ENCODE data around the gene C16orf46.

Gene C16orf46

DNA sequence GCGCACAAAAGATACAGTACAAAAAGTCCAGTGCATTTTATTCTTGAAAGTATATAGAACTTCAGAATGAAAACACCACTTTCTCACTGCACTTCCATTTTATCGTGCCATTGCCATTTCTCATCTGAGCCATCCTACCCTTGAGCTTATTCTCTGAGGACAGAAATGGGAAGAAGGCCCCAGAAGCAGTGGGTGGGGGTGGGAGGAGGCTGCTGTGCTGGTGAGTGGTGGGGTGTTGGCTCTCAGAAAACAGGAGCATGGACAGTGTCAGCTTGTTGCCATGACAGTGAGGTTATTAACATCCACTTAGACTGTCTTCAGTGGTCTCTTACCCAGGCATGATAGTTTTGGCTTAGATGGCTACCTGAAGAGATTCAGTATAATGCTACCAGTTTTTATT is 36.9 kb downstream of the C16orf46 start:
- Histone ChIP-seq H3K4me1 (ENCODE audit: insufficient read depth, low read length, poor library complexity, severe bottlenecking) (peaks cover 39% of the 10 kb centered on the region), H3F3A (ENCODE audit: low read depth) (no peaks in the 10 kb centered on the region), H3K4me3 (ENCODE audit: low read length, poor library complexity, severe bottlenecking) (no peak overlapping the region), H3K9me2 (replicated peaks; ENCODE audit: low read depth, low read length) (no peaks in the 10 kb centered on the region), H4K20me1 (ENCODE audit: insufficient read depth, low read length, poor library complexity, severe bottlenecking) (peaks cover 16% of the 10 kb centered on the region), H3K79me2 (ENCODE audit: insufficient read depth, low read length) (peaks cover 37% of the 10 kb centered on the region), H3K27me3 (ENCODE audit: insufficient read depth, low read length, poor library complexity, severe bottlenecking) (no peaks in the 10 kb centered on the region), H2AFZ (ENCODE audit: low read length) (no peak overlapping the region), H3K4me2 (ENCODE audit: low read depth, low read length, poor library complexity, severe bottlenecking) (peak overlapping the region; percentile 88), H3K9ac (ENCODE audit: low read depth, low read length, poor library complexity, severe bottlenecking) (no peak overlapping the region), H3K9me3 (ENCODE audit: insufficient read depth, low read depth, low read length) (no peaks in the 10 kb centered on the region), H3K36me3 (ENCODE audit: insufficient read depth, low read length) (peaks cover 37% of the 10 kb centered on the region; the same call in 1 of the 2 replicates)
- TF ChIP-seq, protein P1, sequence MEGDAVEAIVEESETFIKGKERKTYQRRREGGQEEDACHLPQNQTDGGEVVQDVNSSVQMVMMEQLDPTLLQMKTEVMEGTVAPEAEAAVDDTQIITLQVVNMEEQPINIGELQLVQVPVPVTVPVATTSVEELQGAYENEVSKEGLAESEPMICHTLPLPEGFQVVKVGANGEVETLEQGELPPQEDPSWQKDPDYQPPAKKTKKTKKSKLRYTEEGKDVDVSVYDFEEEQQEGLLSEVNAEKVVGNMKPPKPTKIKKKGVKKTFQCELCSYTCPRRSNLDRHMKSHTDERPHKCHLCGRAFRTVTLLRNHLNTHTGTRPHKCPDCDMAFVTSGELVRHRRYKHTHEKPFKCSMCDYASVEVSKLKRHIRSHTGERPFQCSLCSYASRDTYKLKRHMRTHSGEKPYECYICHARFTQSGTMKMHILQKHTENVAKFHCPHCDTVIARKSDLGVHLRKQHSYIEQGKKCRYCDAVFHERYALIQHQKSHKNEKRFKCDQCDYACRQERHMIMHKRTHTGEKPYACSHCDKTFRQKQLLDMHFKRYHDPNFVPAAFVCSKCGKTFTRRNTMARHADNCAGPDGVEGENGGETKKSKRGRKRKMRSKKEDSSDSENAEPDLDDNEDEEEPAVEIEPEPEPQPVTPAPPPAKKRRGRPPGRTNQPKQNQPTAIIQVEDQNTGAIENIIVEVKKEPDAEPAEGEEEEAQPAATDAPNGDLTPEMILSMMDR (conservative IDR thresholded peaks at IDR 0.05; ENCODE audit: low read length) = no peak
- no peak for TF ChIP-seq EZH2phosphoT487 (IDR thresholded peaks at IDR 0.05; ENCODE audit: borderline replicate concordance)

DNA sequence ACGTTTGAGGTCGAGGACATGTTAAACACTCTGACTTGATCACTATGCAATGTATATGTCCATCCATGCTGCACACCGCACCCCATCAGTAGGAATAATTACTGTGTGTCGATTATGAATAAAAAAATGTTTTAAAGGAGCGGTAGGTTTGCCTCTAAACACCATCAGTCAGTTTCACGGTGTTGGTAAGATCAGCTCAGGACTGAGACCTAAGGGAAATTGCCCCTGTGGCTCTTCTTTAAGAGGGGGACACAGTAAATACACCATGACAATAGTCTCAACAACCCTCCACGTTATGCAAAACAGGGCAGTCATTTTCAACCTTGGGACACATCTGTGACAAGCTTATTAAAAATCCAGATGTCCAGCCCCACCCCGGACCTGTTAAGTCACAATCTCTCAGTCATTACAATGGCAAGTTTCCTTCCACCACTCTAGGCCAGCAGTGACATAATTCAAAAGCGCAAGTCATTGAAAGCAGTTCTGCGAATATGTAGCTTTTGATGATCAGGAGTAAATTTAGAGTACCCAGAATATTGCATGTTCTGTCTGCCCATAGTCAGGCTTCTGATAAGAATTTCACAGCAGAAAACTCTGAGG is 40.2 kb downstream of the C16orf46 start:
- peak overlapping the region; percentile 91 for H3K4me3 ChIP-seq (ENCODE audit: low read length, poor library complexity, severe bottlenecking)
- no peaks in the 10 kb centered on the region for H3K9me2 ChIP-seq (replicated peaks; ENCODE audit: low read depth, low read length)
- peaks cover 39% of the 10 kb centered on the region for H3K4me1 ChIP-seq (ENCODE audit: insufficient read depth, low read length, poor library complexity, severe bottlenecking)
- H4K20me1 ChIP-seq (ENCODE audit: insufficient read depth, low read length, poor library complexity, severe bottlenecking) = peaks cover 16% of the 10 kb centered on the region
- H3K4me2 ChIP-seq (ENCODE audit: low read depth, low read length, poor library complexity, severe bottlenecking) = peak overlapping the region; percentile 88
- peak overlapping the region; percentile 74 for H2AFZ ChIP-seq (ENCODE audit: low read length)
- peaks cover 9% of the 10 kb centered on the region; the same call in 1 of the 2 replicates for H3K36me3 ChIP-seq (ENCODE audit: insufficient read depth, low read length)
- no peaks in the 10 kb centered on the region for H3F3A ChIP-seq (ENCODE audit: low read depth)
- H3K9me3 ChIP-seq (ENCODE audit: insufficient read depth, low read depth, low read length) = no peaks in the 10 kb centered on the region
- TF ChIP-seq EZH2phosphoT487 (IDR thresholded peaks at IDR 0.05; ENCODE audit: borderline replicate concordance) = no peak
- TF ChIP-seq, protein P1 (conservative IDR thresholded peaks at IDR 0.05; ENCODE audit: low read length) = no peak
- H3K79me2 ChIP-seq (ENCODE audit: insufficient read depth, low read length) = peaks cover 37% of the 10 kb centered on the region
- no peaks in the 10 kb centered on the region for H3K27me3 ChIP-seq (ENCODE audit: insufficient read depth, low read length, poor library complexity, severe bottlenecking)
- H3K9ac ChIP-seq (ENCODE audit: low read depth, low read length, poor library complexity, severe bottlenecking) = peak overlapping the region; percentile 78

DNA sequence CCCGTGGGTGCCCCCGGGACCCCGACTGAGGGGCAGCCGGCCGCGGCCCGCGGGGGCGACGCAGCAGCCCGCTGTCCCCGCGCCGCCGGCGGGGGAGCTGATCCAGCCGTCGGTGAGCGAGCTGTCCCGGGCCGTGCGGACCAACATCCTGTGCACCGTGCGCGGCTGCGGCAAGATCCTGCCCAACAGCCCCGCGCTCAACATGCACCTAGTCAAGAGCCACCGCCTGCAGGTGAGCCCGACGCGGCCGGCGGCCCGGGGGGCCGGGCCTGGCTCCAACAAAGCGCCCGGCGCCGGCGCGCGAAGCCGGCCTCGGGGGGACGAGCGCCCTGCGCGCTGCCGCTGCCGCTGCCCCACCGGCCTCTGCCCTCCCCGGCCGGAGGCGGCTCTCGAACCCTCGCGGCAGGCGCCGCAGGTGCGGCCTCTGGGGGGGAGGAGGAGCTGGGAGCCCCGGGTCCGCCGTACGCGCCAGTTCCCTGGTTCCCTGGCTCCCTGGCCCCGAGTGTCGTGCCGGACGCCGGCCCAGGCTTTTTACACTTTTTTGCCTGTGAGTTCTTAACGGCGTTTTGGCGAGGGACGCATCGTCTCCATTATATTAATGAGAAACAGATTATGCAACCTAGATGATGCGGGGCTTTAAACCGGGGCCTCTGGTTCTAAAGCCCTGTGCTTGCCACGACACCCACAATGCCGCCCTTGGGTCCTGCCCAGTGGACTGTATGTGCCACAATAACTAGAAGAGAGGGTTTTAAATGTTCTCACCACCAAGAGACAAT is 40.9 kb downstream of the C16orf46 start:
- Histone ChIP-seq H3K4me1 (ENCODE audit: insufficient read depth, low read length, poor library complexity, severe bottlenecking) (peaks cover 39% of the 10 kb centered on the region), H3K9me2 (replicated peaks; ENCODE audit: low read depth, low read length) (no peaks in the 10 kb centered on the region), H3F3A (ENCODE audit: low read depth) (no peaks in the 10 kb centered on the region), H3K9ac (ENCODE audit: low read depth, low read length, poor library complexity, severe bottlenecking) (peak overlapping the region; percentile 78), H2AFZ (ENCODE audit: low read length) (peak overlapping the region; percentile 74), H3K79me2 (ENCODE audit: insufficient read depth, low read length) (peaks cover 37% of the 10 kb centered on the region), H3K4me3 (ENCODE audit: low read length, poor library complexity, severe bottlenecking) (peak overlapping the region; percentile 91), H3K9me3 (ENCODE audit: insufficient read depth, low read depth, low read length) (no peaks in the 10 kb centered on the region), H4K20me1 (ENCODE audit: insufficient read depth, low read length, poor library complexity, severe bottlenecking) (peaks cover 16% of the 10 kb centered on the region), H3K27me3 (ENCODE audit: insufficient read depth, low read length, poor library complexity, severe bottlenecking) (no peaks in the 10 kb centered on the region), H3K4me2 (ENCODE audit: low read depth, low read length, poor library complexity, severe bottlenecking) (peak overlapping the region; percentile 88), H3K36me3 (ENCODE audit: insufficient read depth, low read length) (peaks cover 3% of the 10 kb centered on the region; the same call in 1 of the 2 replicates)
- TF ChIP-seq, protein P1 (conservative IDR thresholded peaks at IDR 0.05; ENCODE audit: low read length) = no peak
- TF ChIP-seq EZH2phosphoT487 (IDR thresholded peaks at IDR 0.05; ENCODE audit: borderline replicate concordance) = no peak
